ENCODE measurements around the gene CTIF.

CTIF gene

GRCh38 chr18:48623468-48624235 lies 84.8 kb downstream of the CTIF start:
- DNase-seq = no peak

DNA sequence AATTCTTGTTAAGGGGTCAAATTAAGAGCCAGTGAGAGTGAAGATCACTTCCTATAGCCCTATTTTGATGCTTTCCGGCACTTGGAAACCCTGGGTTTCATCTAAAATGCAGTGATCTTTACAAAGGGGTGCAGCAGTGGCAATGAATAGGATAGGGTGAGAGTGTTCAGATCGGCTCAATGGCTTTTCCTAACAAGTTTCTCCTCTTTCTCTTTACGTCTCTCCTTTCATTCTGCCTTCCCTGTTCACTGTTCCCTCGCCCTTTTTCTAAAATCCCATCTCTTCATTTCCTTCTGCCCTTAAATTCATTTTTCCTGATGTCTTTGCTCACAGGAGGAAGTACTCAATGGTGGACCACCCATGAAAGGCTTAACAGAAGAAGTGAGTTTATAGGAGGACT lies 86.0 kb downstream of the CTIF start:
- DNase-seq = no peak

DNA sequence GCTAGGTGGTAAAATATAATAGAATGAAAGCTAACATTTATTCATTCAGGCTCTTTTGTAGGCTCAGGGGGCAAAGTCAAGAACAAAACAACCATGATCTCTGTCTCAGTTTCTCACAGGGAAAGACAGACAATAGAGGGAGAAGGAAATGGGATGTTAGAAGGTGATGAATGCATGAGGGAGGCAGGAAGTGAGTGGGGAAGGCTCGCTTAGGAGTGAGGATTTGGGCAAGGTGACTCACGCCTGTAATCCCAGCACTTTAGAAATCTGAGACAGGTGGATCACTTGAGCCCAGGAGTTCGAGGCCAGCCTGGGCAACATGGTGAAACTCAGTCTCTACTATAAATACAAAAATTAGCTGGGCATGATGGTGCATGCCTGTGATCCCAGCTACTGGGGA lies 88.4 kb downstream of the CTIF start:
- DNase-seq = no peak

DNA sequence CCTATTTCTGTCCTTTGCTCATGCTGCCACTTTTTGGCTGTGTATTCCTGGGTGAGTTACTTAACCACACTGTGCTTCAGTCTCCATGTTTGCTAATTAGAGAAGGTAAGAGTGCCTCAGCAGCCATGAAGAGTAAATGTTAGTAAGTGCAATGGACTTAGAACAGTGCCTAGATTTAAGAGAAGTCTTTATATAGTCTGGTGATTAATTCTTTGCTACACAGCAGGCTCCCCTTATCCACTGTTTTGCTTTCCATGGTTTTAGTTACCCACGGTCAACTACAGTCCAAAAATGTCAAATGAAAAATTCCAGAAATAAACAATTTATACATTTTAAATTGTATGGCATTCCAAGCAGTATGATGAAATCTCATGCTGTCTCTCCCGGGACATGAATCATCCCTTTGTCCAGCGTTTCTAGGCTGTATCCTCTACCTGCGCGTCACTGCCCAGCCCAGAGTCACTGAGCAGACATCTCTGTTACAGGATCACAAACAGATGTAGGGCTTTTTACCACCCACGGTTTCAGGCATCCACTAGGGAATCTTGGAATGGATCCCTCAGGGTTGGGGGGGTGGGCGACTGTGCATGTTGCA lies 91.0 kb downstream of the CTIF start:
- DNase-seq = no peak

- DNase-seq = no peak
These were observed 93.0 kb downstream of the CTIF start for GRCh38 chr18:48631851-48632250.

- no peak for DNase-seq
These were observed 93.9 kb downstream of the CTIF start for GRCh38 chr18:48632676-48633257.

DNA sequence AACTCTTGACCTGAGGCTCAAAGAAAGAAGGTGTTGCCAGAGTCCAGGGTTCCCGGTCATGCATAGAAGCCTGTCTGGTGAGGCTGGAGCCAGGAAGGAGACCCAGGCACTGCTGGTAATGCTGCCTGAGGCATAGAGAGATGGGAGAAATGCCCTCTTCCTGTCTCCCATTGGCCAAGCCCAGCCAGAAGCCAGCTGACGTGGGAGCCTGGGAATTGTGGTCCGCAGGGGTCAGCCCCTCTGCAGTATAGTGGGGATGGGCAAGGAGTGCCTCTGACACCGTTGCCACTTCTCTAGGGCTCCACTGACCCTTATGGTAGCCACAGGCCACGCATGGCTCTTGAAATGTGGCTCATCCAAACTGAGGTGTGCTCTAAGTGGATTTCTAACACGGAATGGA lies 95.7 kb downstream of the CTIF start:
- DNase-seq = no peak

DNA sequence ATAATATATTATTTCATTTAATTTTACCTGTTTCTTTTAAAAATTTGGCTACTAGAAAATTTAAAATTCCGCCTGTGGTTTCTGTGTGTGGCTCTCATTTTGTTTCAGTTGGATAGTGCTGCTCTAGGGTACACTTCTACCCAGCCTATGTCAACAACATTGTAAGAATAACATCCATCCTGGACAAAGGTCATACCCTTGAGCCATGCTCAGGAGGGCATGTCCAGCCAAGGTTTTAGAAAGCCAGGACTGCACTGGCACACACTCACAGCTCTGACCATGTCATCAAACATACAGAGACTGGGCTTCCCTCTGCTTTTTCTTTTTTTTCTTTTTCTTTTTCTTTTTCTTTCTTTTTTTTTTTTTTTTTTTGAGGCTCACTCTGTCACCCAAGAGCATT lies 96.1 kb downstream of the CTIF start:
- no peak for DNase-seq

- no peak for DNase-seq
These were observed 97.0 kb downstream of the CTIF start for GRCh38 chr18:48635806-48636205.

GRCh38 chr18:48636436-48636835 lies 97.6 kb downstream of the CTIF start:
- no peak for DNase-seq

GRCh38 chr18:48637081-48637990 lies 98.5 kb downstream of the CTIF start:
- DNase-seq = no peak

DNA sequence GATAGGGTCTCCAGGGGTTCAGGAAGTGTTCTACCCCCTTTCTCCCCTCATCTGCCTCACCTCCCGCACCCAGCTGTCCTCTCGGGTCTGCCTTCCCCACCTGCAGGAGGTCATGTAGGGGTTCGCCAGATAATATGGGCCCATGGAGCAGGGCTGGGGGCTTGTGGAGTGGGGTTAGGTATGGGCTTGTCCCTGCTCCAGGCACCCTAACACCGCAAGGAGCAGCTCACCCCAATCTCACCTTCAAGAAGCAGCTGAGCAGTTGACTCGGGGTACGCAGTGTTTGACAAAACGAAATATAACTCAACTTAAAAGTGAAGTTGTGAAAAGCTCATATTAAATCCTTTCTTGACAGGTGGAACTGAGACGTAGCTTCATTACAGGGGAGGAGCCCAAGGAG lies 99.6 kb downstream of the CTIF start:
- no peak for DNase-seq

DNA sequence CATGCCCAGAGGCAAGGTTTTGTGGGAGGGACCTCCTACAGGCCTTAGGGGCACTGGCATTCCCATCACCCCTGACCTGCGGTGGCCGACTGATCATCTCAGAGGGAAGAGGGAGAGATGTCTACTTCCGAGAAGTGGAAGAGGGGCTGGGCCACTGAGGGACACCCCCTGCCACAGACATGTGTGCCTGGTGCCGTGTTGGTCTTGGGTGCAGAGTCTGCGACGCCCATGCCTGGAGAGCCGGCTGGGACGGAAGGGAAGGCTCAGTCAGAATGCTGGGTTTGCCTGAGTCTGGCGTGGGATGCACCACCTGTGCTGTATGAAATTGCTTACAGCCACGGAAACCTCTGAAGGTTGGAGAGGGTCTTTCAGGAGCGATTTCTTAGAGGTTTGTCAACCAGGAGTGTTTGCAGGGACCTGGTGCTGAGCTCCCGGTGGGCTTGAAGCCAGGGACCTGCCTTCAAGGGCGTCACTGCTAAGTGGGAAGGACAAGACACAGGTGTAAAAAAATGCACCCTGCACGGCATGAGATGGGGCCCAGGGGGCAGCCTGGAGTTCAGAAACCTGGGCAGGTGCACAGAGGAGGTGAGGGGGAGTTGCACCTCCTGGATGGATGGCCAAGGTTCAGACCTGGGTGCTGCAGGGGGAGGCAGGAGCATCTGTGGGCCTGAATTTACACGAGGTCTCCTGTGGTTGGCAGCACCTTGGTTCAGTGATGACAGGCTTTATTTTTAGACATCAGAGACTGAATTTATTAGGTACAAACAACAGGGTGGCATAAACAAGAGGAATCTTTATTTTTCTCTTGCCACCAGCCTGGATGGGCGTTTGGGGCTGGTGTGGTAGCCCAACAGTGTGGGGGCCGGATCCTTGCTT lies 100.3 kb downstream of the CTIF start:
- no peak for DNase-seq

- no peak for DNase-seq
These were observed 101.1 kb downstream of the CTIF start for GRCh38 chr18:48639772-48640432.

DNA sequence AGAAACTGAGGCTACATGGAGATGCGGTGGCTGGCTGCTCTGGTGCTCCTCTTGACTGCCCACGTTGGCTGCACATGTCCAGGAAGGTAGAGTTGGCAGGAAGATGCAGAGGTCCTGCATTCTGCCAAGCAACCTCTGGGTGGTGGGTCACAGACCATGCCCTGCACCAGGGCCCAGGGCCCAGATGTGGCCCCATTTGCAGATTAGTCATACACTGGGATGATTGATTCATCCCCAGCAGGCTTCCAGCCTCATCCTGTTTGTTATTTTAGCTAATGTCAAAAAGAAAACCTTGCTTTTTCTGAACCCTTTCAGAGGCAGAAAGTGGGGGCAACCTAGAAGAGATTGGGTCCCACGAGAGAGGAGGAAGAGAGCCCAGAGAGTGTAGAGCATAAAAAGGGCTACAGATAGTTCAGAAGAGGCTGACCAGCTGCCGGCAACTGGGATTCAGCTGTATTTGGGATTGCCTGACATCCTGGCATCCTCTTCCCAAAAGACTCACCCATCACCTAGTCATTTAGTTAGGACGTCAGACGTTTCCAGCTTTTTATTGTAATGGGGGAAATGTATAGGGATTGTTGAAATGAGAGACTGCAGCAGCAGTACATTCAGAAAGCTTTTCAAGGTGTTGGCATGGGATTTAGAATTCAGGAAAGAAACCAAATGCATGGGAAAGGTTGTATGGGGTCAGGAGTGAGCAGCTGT lies 101.9 kb downstream of the CTIF start:
- no peak for DNase-seq

GRCh38 chr18:48641981-48642380 lies 103.2 kb downstream of the CTIF start:
- DNase-seq = no peak

GRCh38 chr18:48642503-48642902 lies 103.7 kb downstream of the CTIF start:
- no peak for DNase-seq

GRCh38 chr18:48643262-48643661 lies 104.4 kb downstream of the CTIF start:
- DNase-seq = no peak

- DNase-seq = no peak
These were observed 105.2 kb downstream of the CTIF start for GRCh38 chr18:48644029-48644428.

GRCh38 chr18:48645427-48646002 lies 106.7 kb downstream of the CTIF start:
- DNase-seq = no peak

- no peak for DNase-seq
These were observed 108.1 kb downstream of the CTIF start for GRCh38 chr18:48646976-48647375.

Data from activated CD4-positive, alpha-beta T cell treated with anti-CD3 and anti-CD28 coated beads, Interleukin-2, amount 50 U/mL, for 4 hours (primary cell).